HepG2 (cell line): ENCODE data around the gene PNPLA2. TPM values are rescaled to one million over a fixed set of nuclear protein-coding genes. Genes with fewer than 3 reads are reported as not detected.

Experiments used
- JDP2 ChIP-seq: sonication (generic); formaldehyde crosslinking; IDR thresholded peaks from 2 replicates; pipeline ENCODE4 v1.8.1; 2022; ENCODE audit warnings: missing genetic modification reagents, borderline replicate concordance
- RARG ChIP-seq: sonication (generic); formaldehyde crosslinking; IDR thresholded peaks from 2 replicates; pipeline ENCODE4 v1.4.0; 2020; ENCODE audit warnings: low read depth, mild to moderate bottlenecking, missing genetic modification reagents
- SIX1 ChIP-seq: sonication (generic); formaldehyde crosslinking; IDR thresholded peaks from 2 replicates; pipeline ENCODE4 v1.4.0; 2020; ENCODE audit warnings: missing genetic modification reagents, borderline replicate concordance
- TBP ChIP-seq: sonication (generic); formaldehyde crosslinking; IDR thresholded peaks from 2 replicates; pipeline ENCODE4 v1.5.0; 2020; ENCODE audit warnings: missing genetic modification reagents
- ZNF337 ChIP-seq: sonication (generic); formaldehyde crosslinking; IDR thresholded peaks from 2 replicates; pipeline ENCODE4 v1.5.1; 2020; ENCODE audit warnings: missing genetic modification reagents, low read depth, mild to moderate bottlenecking, borderline replicate concordance
- ZNF660 ChIP-seq: sonication (generic); formaldehyde crosslinking; IDR thresholded peaks from 2 replicates; pipeline ENCODE4 v1.5.1; 2020; ENCODE audit warnings: mild to moderate bottlenecking, low read depth, missing genetic modification reagents, borderline replicate concordance
- ZNF792 ChIP-seq: IDR thresholded peaks from 2 replicates; pipeline ENCODE4 v1.6.1; 2016
- polyA plus RNA-seq, 8 experiments: library from polyadenylated mRNA; depleted of rRNA in 3 of 8; stranded (reverse) in 7 of 8; unstranded in 1 of 8; fragments of >200 nt; fragmentation: Illumina TruSeq in 4 of 8; extraction: Trizol in 4 of 8; gene quantifications; 2 replicates each; pipeline versions ENCODE4 v1.2.1 to v1.2.3, GENCODE V29; 2011 to 2016; ENCODE audit warnings: low read depth in 4 of 8, missing spikeins in 1 of 8, mixed read lengths in 1 of 8; ENCODE audit not compliant: insufficient read depth in 1 of 8
- total RNA-seq, 5 experiments: library from RNA; depleted of rRNA; stranded (reverse); fragments of >200 nt; fragmentation: Illumina TruSeq; extraction: Trizol; gene quantifications; 2 replicates each; pipeline ENCODE4 v1.2.3, GENCODE V29; 2016; ENCODE audit warnings: low read depth in 1 of 5
- TF ChIP-seq, protein P1 (sequence below), 2 experiments: fragments of 450-650 bp in 1 of 2; sonication (generic) in 1 of 2; formaldehyde crosslinking in 1 of 2; IDR thresholded peaks; 2 replicates each; pipeline versions ENCODE4 v1.6.1 to v1.8.0; 2016 to 2022; ENCODE audit warnings: antibody characterized with exemption in 1 of 2, mild to moderate bottlenecking in 1 of 2, missing genetic modification reagents in 1 of 2
- TF ChIP-seq, protein P2 (sequence below): sonication (generic); formaldehyde crosslinking; IDR thresholded peaks from 2 replicates; pipeline ENCODE4 v1.5.0; 2020; ENCODE audit warnings: missing genetic modification reagents
- TF ChIP-seq, protein P3 (sequence below): sonication (generic); formaldehyde crosslinking; IDR thresholded peaks from 2 replicates; pipeline ENCODE4 v1.5.1; 2020; ENCODE audit warnings: mild to moderate bottlenecking, moderate library complexity, missing genetic modification reagents
- TF ChIP-seq, protein P4 (sequence below): sonication (generic); formaldehyde crosslinking; IDR thresholded peaks from 2 replicates; pipeline ENCODE4 v1.4.0; 2020; ENCODE audit warnings: mild to moderate bottlenecking, missing genetic modification reagents

The PNPLA2 gene
- total and polyA plus RNA-seq, 2 of the 13 experiments (the other 11 are each of a cell fraction or from before 2014, with no cell fraction given) = 10.5 to 43.2 TPM

DNA sequence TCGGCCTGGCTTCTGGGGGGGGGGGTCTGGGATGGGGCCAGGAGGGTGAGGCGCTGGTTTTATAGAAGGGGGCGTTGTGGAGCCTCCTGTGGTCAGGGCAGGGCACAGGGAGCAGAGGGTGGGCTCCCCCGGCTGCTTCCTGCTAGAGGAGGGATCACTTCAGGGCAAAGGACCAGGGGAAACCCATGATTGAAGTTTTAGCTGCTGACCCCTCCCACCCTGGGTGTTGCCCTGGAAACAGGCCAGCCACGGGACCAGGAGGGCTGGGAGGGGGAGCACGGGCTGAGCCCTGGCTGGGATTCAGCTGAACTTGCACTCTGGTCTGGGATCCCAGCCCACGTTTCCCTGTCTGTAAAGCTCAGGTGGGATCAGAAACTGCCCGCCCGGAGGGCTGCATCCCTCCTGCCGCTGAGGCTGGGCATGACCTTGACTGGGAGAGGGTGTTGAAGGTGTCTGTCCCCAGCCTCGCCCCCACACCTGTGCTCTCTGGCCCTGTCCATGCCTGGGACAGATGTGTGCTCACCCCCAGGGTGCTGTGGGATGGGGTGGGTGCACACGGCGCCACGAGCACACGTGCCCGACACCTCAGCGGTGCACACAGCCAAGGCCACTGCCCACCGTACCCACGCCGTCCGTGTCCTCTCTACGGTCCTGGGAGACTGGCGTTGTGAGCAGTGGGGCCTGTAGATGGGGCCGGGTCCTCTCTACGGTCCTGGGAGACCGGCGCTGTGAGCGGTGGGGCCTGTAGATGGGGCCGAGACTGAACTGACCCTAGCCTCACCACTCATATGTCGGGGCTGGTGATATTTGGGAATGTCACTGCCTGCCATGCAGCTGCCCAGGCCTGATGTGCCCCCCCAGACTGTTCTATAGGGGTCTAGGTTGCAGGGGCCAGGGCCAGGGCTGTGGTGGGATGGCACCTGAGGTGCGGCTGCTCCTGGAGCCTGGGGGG is 26.3 kb downstream of the PNPLA2 start (continued):
- TF ChIP-seq, protein P1, sequence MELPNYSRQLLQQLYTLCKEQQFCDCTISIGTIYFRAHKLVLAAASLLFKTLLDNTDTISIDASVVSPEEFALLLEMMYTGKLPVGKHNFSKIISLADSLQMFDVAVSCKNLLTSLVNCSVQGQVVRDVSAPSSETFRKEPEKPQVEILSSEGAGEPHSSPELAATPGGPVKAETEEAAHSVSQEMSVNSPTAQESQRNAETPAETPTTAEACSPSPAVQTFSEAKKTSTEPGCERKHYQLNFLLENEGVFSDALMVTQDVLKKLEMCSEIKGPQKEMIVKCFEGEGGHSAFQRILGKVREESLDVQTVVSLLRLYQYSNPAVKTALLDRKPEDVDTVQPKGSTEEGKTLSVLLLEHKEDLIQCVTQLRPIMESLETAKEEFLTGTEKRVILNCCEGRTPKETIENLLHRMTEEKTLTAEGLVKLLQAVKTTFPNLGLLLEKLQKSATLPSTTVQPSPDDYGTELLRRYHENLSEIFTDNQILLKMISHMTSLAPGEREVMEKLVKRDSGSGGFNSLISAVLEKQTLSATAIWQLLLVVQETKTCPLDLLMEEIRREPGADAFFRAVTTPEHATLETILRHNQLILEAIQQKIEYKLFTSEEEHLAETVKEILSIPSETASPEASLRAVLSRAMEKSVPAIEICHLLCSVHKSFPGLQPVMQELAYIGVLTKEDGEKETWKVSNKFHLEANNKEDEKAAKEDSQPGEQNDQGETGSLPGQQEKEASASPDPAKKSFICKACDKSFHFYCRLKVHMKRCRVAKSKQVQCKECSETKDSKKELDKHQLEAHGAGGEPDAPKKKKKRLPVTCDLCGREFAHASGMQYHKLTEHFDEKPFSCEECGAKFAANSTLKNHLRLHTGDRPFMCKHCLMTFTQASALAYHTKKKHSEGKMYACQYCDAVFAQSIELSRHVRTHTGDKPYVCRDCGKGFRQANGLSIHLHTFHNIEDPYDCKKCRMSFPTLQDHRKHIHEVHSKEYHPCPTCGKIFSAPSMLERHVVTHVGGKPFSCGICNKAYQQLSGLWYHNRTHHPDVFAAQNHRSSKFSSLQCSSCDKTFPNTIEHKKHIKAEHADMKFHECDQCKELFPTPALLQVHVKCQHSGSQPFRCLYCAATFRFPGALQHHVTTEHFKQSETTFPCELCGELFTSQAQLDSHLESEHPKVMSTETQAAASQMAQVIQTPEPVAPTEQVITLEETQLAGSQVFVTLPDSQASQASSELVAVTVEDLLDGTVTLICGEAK (IDR thresholded peaks at IDR 0.05) = no peak
- TF ChIP-seq, protein P1 (CRISPR knock-in tag; IDR thresholded peaks at IDR 0.05) = no peak
- no peak for TF ChIP-seq ZNF792 (CRISPR knock-in tag)
- TF ChIP-seq, protein P2, sequence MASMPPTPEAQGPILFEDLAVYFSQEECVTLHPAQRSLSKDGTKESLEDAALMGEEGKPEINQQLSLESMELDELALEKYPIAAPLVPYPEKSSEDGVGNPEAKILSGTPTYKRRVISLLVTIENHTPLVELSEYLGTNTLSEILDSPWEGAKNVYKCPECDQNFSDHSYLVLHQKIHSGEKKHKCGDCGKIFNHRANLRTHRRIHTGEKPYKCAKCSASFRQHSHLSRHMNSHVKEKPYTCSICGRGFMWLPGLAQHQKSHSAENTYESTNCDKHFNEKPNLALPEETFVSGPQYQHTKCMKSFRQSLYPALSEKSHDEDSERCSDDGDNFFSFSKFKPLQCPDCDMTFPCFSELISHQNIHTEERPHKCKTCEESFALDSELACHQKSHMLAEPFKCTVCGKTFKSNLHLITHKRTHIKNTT (CRISPR knock-in tag) = no peak
- no peak for TF ChIP-seq JDP2 (CRISPR knock-in tag)
- TF ChIP-seq TBP (CRISPR knock-in tag) = no peak
- TF ChIP-seq, protein P3, sequence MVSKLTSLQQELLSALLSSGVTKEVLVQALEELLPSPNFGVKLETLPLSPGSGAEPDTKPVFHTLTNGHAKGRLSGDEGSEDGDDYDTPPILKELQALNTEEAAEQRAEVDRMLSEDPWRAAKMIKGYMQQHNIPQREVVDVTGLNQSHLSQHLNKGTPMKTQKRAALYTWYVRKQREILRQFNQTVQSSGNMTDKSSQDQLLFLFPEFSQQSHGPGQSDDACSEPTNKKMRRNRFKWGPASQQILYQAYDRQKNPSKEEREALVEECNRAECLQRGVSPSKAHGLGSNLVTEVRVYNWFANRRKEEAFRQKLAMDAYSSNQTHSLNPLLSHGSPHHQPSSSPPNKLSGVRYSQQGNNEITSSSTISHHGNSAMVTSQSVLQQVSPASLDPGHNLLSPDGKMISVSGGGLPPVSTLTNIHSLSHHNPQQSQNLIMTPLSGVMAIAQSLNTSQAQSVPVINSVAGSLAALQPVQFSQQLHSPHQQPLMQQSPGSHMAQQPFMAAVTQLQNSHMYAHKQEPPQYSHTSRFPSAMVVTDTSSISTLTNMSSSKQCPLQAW (CRISPR knock-in tag) = no peak
- TF ChIP-seq, protein P4, sequence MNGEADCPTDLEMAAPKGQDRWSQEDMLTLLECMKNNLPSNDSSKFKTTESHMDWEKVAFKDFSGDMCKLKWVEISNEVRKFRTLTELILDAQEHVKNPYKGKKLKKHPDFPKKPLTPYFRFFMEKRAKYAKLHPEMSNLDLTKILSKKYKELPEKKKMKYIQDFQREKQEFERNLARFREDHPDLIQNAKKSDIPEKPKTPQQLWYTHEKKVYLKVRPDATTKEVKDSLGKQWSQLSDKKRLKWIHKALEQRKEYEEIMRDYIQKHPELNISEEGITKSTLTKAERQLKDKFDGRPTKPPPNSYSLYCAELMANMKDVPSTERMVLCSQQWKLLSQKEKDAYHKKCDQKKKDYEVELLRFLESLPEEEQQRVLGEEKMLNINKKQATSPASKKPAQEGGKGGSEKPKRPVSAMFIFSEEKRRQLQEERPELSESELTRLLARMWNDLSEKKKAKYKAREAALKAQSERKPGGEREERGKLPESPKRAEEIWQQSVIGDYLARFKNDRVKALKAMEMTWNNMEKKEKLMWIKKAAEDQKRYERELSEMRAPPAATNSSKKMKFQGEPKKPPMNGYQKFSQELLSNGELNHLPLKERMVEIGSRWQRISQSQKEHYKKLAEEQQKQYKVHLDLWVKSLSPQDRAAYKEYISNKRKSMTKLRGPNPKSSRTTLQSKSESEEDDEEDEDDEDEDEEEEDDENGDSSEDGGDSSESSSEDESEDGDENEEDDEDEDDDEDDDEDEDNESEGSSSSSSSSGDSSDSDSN (CRISPR knock-in tag) = no peak; the same call in 1 of the 2 replicates
- no peak for TF ChIP-seq RARG (CRISPR knock-in tag)
- TF ChIP-seq ZNF660 (CRISPR knock-in tag) = no peak
- TF ChIP-seq SIX1 (CRISPR knock-in tag) = no peak
- TF ChIP-seq ZNF337 = no peak
